Liver (tissue), 9 donors: ENCODE data around the gene ZNF662. TPM values are rescaled to one million over a fixed set of nuclear protein-coding genes. Genes with fewer than 3 reads are reported as not detected.
A peak's percentile ranks its signal among the peaks of the same experiment; 100 is the strongest.

Source experiments
- DNase-seq: peaks from one replicate; pipeline ENCODE4 v3.0.0-alpha.2; 2017; ENCODE audit warnings: low spot score
- H3K27ac ChIP-seq, 2 donors: one replicate each; pipeline ENCODE4 v1.7.0; 2013; ENCODE audit warnings: inconsistent platforms in 2 of 2, low read length in 2 of 2, control low read depth in 1 of 2, low read depth in 1 of 2, mild to moderate bottlenecking in 1 of 2
- H3K27me3 ChIP-seq, 4 donors: one replicate each; pipeline versions ENCODE4 v1.6.1 to v1.7.0; 2013; ENCODE audit warnings: low read length in 3 of 4, inconsistent platforms in 1 of 4, mild to moderate bottlenecking in 1 of 4, moderate library complexity in 1 of 4; ENCODE audit not compliant: control insufficient read depth in 4 of 4, insufficient read depth in 4 of 4
- H3K36me3 ChIP-seq, 4 donors: one replicate each; pipeline versions ENCODE4 v1.6.1 to v1.7.0; 2013; ENCODE audit warnings: low read length in 3 of 4, mild to moderate bottlenecking in 3 of 4, low read depth in 1 of 4, moderate library complexity in 1 of 4; ENCODE audit not compliant: control insufficient read depth in 4 of 4, insufficient read depth in 3 of 4
- H3K4me1 ChIP-seq, 4 donors: one replicate each; pipeline versions ENCODE4 v1.6.1 to v1.7.0; 2013; ENCODE audit warnings: low read length in 3 of 4, mild to moderate bottlenecking in 3 of 4, moderate library complexity in 1 of 4; ENCODE audit not compliant: control insufficient read depth in 4 of 4, insufficient read depth in 4 of 4
- H3K4me3 ChIP-seq, 3 donors: one replicate each; pipeline versions ENCODE4 v1.6.1 to v1.7.0; 2013; ENCODE audit warnings: low read length in 3 of 3, control low read depth in 1 of 3, low read depth in 1 of 3, mild to moderate bottlenecking in 1 of 3
- H3K9ac ChIP-seq, 2 donors: one replicate each; pipeline ENCODE4 v1.7.0; 2013; ENCODE audit warnings: low read length in 2 of 2, mild to moderate bottlenecking in 2 of 2, moderate library complexity in 2 of 2, control low read depth in 1 of 2, low read depth in 1 of 2
- H3K9me3 ChIP-seq, 4 donors: one replicate each; pipeline versions ENCODE4 v1.6.1 to v1.7.0; 2013; ENCODE audit warnings: low read length in 3 of 4; ENCODE audit not compliant: control insufficient read depth in 4 of 4
- EGR1 ChIP-seq, 2 donors: IDR thresholded peaks; 2 replicates each; pipeline ENCODE4 v1.6.1; 2016 to 2018; ENCODE audit warnings: antibody characterized with exemption in 2 of 2, low read depth in 2 of 2
- FOXA1 ChIP-seq: IDR thresholded peaks from 2 replicates; pipeline ENCODE4 v1.6.1; 2016; ENCODE audit warnings: antibody characterized with exemption
- FOXA2 ChIP-seq: IDR thresholded peaks from 2 replicates; pipeline ENCODE4 v1.6.1; 2016; ENCODE audit warnings: antibody characterized with exemption
- GABPA ChIP-seq, 2 donors: IDR thresholded peaks in 1 of 2; conservative IDR thresholded peaks in 1 of 2; 2 replicates each; pipeline ENCODE4 v1.6.1; 2016; ENCODE audit warnings: antibody characterized with exemption in 2 of 2, mild to moderate bottlenecking in 1 of 2, moderate library complexity in 1 of 2
- HNF4A ChIP-seq, 2 donors: conservative IDR thresholded peaks; 2 replicates each; pipeline ENCODE4 v1.6.1; 2016; ENCODE audit warnings: antibody characterized with exemption in 2 of 2, mild to moderate bottlenecking in 2 of 2
- HNF4G ChIP-seq: IDR thresholded peaks from 2 replicates; pipeline ENCODE4 v1.6.1; 2016; ENCODE audit warnings: antibody characterized with exemption
- JUND ChIP-seq, 2 donors: IDR thresholded peaks; 2 replicates each; pipeline ENCODE4 v1.6.1; 2016; ENCODE audit warnings: antibody characterized with exemption in 2 of 2
- NR2F2 ChIP-seq: IDR thresholded peaks from 2 replicates; pipeline ENCODE4 v1.6.1; 2016; ENCODE audit warnings: antibody characterized with exemption
- RAD21 ChIP-seq, 2 donors: IDR thresholded peaks; 2 replicates each; pipeline ENCODE4 v1.6.1; 2016; ENCODE audit warnings: antibody characterized with exemption in 2 of 2, mild to moderate bottlenecking in 2 of 2
- RXRA ChIP-seq, 2 donors: IDR thresholded peaks; 2 replicates each; pipeline ENCODE4 v1.6.1; 2017 to 2018; ENCODE audit warnings: antibody characterized with exemption in 2 of 2, mild to moderate bottlenecking in 1 of 2
- SP1 ChIP-seq: IDR thresholded peaks from 2 replicates; pipeline ENCODE4 v1.6.1; 2018; ENCODE audit warnings: antibody characterized with exemption, mild to moderate bottlenecking
- TAF1 ChIP-seq: conservative IDR thresholded peaks from 2 replicates; pipeline ENCODE4 v1.6.1; 2016; ENCODE audit warnings: antibody characterized with exemption, mild to moderate bottlenecking
- YY1 ChIP-seq: IDR thresholded peaks from 2 replicates; pipeline ENCODE4 v1.6.1; 2016; ENCODE audit warnings: antibody characterized with exemption, mild to moderate bottlenecking
- WGBS: extraction: QIAGEN DNeasy Blood & Tissue Kit; methylation state at CpG from one replicate; pipeline ENCODE4 v1.1.7; 2013; 5-methylcytosine and 5-hydroxymethylcytosine counted together
- polyA plus RNA-seq, 2 donors: library from polyadenylated mRNA; stranded (reverse) in 1 of 2; unstranded in 1 of 2; fragments of 200-250 nt in 1 of 2; fragments of >200 nt in 1 of 2; fragmentation: Nextera tagmentation in 1 of 2; extraction: Ambion mirVana in 1 of 2; gene quantifications; one replicate each; pipeline versions ENCODE4 v1.2.1 to v1.2.3, GENCODE V29; 2013 to 2015
- total RNA-seq, 2 donors: library from RNA; depleted of rRNA; stranded (reverse); fragments of >200 nt; gene quantifications; one replicate each; pipeline ENCODE4 v1.2.3, GENCODE V29; 2014
- TF ChIP-seq, protein P1 (sequence below): fragments of 150-350 bp; IDR thresholded peaks from 2 replicates; pipeline ENCODE4 v1.5.1; 2017; ENCODE audit warnings: improper control_type of control experiment, low read depth, low read length; ENCODE audit not compliant: missing input control
- TF ChIP-seq, protein P2 (sequence below): IDR thresholded peaks from 2 replicates; pipeline ENCODE4 v1.6.1; 2016; ENCODE audit warnings: antibody characterized with exemption, mild to moderate bottlenecking
- TF ChIP-seq, protein P3 (sequence below): IDR thresholded peaks from 2 replicates; pipeline ENCODE4 v1.6.1; 2016; ENCODE audit warnings: antibody characterized with exemption
- TF ChIP-seq, protein P4 (sequence below): IDR thresholded peaks from 2 replicates; pipeline ENCODE4 v1.6.1; 2016; ENCODE audit warnings: antibody characterized with exemption
- TF ChIP-seq, protein P5 (sequence below): IDR thresholded peaks from 2 replicates; pipeline ENCODE4 v1.6.1; 2016; ENCODE audit warnings: antibody characterized with exemption
- donor health status: healthy.
- donor health status: healthy.
- donor health status: healthy.
- donor health status: healthy.
- donor health status: healthy.

Gene ZNF662
- total and polyA plus RNA-seq, 4 donors: 2.2 to 3.9 (median 2.6) TPM

DNA sequence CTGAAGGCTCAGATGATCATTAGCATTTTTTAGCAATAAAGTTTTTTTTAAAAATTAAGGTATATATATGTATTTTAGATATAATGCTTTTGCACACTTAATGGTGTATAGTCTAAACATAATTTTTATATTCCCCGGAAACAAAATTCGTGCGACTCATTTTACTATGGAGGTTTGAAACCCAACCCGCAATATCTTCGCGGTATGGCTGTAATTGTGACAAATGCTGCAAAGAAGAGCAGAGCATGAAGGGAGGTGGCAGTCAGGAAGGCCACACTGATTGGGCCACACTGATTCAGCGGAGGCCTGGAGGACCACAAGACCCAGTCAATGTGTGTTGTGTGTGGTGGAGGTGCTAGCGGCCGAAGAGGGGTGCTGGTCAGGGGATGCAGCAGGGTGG, 25.8 kb upstream of the ZNF662 start:
- H3K36me3 ChIP-seq: no peaks in the 10 kb centered on the region
- DNase-seq: no peak
- no peak overlapping the region for H3K9ac ChIP-seq
- 90% methylated on average over 9 of the region's 9 CpGs for WGBS
- H3K9me3 ChIP-seq: no peaks in the 10 kb centered on the region
- H3K27me3 ChIP-seq: no peaks in the 10 kb centered on the region
- H3K4me3 ChIP-seq: peak overlapping the region; percentile 56 to 65 (median 57)
- TF ChIP-seq YY1 (no peak), RAD21 (IDR thresholded peaks at IDR 0.05) (no peak), TAF1 (no peak), JUND (IDR thresholded peaks at IDR 0.05) (no peak), HNF4A (conservative IDR thresholded peaks at IDR 0.05) (no peak), RXRA (IDR thresholded peaks at IDR 0.05) (no peak), GABPA (IDR thresholded peaks at IDR 0.05 in 1 of 2, conservative IDR thresholded peaks at IDR 0.05 in 1 of 2) (no peak), FOXA2 (no peak), FOXA1 (no peak), NR2F2 (no peak), EGR1 (IDR thresholded peaks at IDR 0.05; ENCODE audit: low read depth in 2 of 2) (no peak)
- TF ChIP-seq, protein P1, sequence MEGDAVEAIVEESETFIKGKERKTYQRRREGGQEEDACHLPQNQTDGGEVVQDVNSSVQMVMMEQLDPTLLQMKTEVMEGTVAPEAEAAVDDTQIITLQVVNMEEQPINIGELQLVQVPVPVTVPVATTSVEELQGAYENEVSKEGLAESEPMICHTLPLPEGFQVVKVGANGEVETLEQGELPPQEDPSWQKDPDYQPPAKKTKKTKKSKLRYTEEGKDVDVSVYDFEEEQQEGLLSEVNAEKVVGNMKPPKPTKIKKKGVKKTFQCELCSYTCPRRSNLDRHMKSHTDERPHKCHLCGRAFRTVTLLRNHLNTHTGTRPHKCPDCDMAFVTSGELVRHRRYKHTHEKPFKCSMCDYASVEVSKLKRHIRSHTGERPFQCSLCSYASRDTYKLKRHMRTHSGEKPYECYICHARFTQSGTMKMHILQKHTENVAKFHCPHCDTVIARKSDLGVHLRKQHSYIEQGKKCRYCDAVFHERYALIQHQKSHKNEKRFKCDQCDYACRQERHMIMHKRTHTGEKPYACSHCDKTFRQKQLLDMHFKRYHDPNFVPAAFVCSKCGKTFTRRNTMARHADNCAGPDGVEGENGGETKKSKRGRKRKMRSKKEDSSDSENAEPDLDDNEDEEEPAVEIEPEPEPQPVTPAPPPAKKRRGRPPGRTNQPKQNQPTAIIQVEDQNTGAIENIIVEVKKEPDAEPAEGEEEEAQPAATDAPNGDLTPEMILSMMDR: no peak
- TF ChIP-seq, protein P2, sequence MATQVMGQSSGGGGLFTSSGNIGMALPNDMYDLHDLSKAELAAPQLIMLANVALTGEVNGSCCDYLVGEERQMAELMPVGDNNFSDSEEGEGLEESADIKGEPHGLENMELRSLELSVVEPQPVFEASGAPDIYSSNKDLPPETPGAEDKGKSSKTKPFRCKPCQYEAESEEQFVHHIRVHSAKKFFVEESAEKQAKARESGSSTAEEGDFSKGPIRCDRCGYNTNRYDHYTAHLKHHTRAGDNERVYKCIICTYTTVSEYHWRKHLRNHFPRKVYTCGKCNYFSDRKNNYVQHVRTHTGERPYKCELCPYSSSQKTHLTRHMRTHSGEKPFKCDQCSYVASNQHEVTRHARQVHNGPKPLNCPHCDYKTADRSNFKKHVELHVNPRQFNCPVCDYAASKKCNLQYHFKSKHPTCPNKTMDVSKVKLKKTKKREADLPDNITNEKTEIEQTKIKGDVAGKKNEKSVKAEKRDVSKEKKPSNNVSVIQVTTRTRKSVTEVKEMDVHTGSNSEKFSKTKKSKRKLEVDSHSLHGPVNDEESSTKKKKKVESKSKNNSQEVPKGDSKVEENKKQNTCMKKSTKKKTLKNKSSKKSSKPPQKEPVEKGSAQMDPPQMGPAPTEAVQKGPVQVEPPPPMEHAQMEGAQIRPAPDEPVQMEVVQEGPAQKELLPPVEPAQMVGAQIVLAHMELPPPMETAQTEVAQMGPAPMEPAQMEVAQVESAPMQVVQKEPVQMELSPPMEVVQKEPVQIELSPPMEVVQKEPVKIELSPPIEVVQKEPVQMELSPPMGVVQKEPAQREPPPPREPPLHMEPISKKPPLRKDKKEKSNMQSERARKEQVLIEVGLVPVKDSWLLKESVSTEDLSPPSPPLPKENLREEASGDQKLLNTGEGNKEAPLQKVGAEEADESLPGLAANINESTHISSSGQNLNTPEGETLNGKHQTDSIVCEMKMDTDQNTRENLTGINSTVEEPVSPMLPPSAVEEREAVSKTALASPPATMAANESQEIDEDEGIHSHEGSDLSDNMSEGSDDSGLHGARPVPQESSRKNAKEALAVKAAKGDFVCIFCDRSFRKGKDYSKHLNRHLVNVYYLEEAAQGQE: no peak
- peak overlapping the region; percentile 87 to 91 for H3K27ac ChIP-seq
- H3K4me1 ChIP-seq: peaks cover 5 to 38% (median 22%) of the 10 kb centered on the region in 4 donors

DNA sequence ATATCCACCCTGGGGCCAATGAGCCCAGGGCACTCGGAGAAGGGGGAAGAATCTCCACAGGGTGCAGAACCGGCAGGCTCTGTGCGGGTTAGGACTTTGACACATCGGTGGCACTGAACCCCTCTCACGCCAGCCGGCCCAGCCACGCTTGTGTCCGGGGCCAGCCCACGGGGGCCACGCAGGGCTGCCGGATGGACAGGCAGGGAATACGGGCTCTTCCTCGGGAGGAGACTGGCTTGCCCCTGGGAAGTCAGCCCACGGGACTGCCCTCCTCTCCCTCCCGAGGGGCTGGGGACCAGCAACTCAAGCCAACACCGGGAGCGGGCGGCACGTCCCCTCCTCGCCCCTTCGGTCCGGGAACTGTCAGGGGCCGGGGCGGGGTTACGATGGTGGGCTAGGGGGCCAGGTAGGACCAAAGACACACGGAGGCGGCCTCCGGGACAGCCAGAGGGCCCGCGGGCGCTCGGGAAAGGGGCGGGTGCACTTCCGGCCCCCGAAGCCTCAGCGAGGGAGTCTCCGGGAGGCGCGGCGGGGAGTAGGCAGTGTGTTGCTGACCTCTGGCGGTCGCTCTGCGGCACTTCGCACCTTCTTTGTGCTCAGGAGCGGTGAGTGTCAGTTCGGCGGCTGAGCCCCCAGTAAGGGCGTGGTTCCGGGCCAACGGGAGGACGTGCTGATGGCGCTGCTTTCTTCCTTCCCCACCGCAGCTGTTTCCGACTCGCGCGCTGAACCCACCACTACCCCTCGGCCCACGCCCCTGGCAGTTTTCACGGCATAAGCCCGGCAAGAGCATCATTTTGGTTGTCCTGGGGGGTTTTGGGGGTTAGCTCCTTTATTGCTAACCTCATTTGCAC, 25.1 kb upstream of the ZNF662 start:
- H3K27ac ChIP-seq: peak overlapping the region; percentile 87 to 91
- 3% methylated on average over 61 of the region's 61 CpGs for WGBS
- H3K36me3 ChIP-seq: no peaks in the 10 kb centered on the region
- H3K4me1 ChIP-seq: peaks cover 5 to 35% (median 22%) of the 10 kb centered on the region in 4 donors
- H3K4me3 ChIP-seq: peak overlapping the region; percentile 56 to 65 (median 57)
- DNase-seq: peak; percentile 89
- H3K9me3 ChIP-seq: no peaks in the 10 kb centered on the region
- peak overlapping the region in 1 of 2 donors; percentile 55 for H3K9ac ChIP-seq
- no peaks in the 10 kb centered on the region for H3K27me3 ChIP-seq
- TF ChIP-seq, protein P3, sequence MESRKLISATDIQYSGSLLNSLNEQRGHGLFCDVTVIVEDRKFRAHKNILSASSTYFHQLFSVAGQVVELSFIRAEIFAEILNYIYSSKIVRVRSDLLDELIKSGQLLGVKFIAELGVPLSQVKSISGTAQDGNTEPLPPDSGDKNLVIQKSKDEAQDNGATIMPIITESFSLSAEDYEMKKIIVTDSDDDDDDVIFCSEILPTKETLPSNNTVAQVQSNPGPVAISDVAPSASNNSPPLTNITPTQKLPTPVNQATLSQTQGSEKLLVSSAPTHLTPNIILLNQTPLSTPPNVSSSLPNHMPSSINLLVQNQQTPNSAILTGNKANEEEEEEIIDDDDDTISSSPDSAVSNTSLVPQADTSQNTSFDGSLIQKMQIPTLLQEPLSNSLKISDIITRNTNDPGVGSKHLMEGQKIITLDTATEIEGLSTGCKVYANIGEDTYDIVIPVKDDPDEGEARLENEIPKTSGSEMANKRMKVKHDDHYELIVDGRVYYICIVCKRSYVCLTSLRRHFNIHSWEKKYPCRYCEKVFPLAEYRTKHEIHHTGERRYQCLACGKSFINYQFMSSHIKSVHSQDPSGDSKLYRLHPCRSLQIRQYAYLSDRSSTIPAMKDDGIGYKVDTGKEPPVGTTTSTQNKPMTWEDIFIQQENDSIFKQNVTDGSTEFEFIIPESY: no peak
- peak in 1 of 2 donors; percentile 75 for TF ChIP-seq GABPA (IDR thresholded peaks at IDR 0.05 in 1 of 2, conservative IDR thresholded peaks at IDR 0.05 in 1 of 2)
- TF ChIP-seq NR2F2: no peak
- TF ChIP-seq, protein P2: no peak
- TF ChIP-seq, protein P4, sequence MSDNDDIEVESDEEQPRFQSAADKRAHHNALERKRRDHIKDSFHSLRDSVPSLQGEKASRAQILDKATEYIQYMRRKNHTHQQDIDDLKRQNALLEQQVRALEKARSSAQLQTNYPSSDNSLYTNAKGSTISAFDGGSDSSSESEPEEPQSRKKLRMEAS: no peak
- peak; percentile 97 to 98 for TF ChIP-seq RAD21 (IDR thresholded peaks at IDR 0.05)
- TF ChIP-seq SP1: peak; percentile 26
- TF ChIP-seq EGR1 (IDR thresholded peaks at IDR 0.05; ENCODE audit: low read depth in 2 of 2): no peak
- TF ChIP-seq, protein P5, sequence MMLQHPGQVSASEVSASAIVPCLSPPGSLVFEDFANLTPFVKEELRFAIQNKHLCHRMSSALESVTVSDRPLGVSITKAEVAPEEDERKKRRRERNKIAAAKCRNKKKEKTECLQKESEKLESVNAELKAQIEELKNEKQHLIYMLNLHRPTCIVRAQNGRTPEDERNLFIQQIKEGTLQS: no peak
- no peak for TF ChIP-seq TAF1
- TF ChIP-seq RXRA (IDR thresholded peaks at IDR 0.05): peak in 1 of 2 donors; percentile 19
- TF ChIP-seq HNF4G: no peak
